HepG2 (cell line): Measurements from ENCODE around the gene RAPSN.

Experiments
- SP5 ChIP-seq: IDR thresholded peaks from 2 replicates; pipeline ENCODE4 v1.6.1; 2016; ENCODE audit warnings: low read depth, borderline replicate concordance
- TF ChIP-seq, protein P1 (sequence below): sonication (generic); formaldehyde crosslinking; IDR thresholded peaks from 2 replicates; pipeline ENCODE4 v1.5.0; 2020; ENCODE audit warnings: missing genetic modification reagents

DNA sequence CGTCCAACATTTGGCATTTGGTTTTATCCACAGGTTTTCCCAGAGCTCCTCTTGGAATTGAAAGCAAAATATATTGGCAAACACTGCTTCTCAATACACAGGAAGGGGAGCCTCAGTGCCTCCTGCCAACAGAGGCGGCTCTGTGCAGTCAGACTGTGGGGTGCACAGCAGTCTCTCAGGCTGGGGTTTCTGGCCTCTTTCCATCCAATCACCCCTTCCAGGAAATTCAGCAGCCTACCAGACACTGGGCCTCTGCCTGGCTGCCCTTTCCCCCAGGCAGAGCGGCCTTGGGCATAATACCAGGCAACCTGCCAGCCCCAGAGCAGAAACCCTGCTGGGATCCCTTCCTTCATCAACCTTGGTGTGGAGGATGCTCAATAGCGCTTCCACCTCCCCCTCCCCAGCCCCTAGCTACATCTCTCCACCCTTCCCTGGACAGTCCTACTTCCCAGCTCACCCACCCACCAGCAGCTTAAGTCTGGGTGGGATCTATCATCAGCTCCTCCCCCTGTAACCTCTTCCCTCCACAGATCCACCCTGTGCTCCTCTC lies 17.8 kb upstream of the RAPSN start:
- TF ChIP-seq SP5, result no peak
- TF ChIP-seq, protein P1, sequence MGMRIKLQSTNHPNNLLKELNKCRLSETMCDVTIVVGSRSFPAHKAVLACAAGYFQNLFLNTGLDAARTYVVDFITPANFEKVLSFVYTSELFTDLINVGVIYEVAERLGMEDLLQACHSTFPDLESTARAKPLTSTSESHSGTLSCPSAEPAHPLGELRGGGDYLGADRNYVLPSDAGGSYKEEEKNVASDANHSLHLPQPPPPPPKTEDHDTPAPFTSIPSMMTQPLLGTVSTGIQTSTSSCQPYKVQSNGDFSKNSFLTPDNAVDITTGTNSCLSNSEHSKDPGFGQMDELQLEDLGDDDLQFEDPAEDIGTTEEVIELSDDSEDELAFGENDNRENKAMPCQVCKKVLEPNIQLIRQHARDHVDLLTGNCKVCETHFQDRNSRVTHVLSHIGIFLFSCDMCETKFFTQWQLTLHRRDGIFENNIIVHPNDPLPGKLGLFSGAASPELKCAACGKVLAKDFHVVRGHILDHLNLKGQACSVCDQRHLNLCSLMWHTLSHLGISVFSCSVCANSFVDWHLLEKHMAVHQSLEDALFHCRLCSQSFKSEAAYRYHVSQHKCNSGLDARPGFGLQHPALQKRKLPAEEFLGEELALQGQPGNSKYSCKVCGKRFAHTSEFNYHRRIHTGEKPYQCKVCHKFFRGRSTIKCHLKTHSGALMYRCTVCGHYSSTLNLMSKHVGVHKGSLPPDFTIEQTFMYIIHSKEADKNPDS (CRISPR knock-in tag), result no peak
